Measurements from ENCODE around the gene SELENOH. TPM values are rescaled to one million over a fixed set of nuclear protein-coding genes. Genes with fewer than 3 reads are reported as not detected.
A peak's percentile ranks its signal among the peaks of the same experiment; 100 is the strongest.

Gene SELENOH
- total and polyA plus RNA-seq, 9 of the 15 experiments (the other 6 are each of a cell fraction or from before 2014, with no cell fraction given), result 16.6 to 299 (median 118) TPM

DNA sequence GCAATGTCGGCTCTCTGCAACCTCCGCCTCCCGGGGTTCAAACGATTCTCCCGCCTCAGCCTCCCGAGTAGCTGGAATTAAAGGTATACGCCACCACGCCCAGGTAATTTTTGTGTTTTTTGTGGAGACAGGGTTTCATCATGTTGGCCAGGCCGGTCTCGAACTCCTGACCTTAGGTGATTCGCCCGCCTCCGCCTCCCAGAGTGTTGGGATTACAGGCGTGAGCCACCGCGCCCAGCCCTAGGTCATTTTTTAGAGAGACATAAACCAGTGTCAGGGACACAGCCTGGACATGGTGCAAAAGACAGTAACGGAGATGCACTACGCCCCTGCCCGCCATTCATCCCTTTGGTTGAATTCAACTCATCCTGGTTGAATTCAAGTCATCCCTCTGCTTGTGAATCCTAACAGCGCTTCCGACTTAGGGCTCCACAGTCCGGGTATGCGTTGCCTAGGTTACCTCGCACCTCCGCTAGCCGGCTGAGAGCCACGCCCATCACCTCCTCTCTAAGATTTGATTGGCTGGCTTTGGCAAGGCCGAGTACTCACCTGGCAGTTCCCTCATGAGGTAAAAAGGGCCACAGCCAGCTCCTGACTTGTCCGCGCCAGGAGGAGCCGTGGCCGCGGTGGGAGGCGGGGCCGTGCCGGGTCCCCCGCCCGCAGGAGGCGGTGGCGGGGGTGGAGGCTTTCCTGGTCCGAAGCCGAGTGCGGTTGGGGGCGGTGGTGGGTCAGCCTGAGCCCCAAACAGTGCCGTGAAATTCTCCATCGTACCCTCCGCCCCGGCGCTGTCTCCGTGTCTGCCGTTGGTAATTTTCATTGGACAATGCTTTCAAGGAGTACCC, 29.7 kb upstream of the SELENOH start, which contains the start of gene MED19 (continued):
- TF ChIP-seq, protein P1, sequence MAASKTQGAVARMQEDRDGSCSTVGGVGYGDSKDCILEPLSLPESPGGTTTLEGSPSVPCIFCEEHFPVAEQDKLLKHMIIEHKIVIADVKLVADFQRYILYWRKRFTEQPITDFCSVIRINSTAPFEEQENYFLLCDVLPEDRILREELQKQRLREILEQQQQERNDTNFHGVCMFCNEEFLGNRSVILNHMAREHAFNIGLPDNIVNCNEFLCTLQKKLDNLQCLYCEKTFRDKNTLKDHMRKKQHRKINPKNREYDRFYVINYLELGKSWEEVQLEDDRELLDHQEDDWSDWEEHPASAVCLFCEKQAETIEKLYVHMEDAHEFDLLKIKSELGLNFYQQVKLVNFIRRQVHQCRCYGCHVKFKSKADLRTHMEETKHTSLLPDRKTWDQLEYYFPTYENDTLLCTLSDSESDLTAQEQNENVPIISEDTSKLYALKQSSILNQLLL (CRISPR knock-in tag; IDR thresholded peaks at IDR 0.05; ENCODE audit: borderline replicate concordance), result no peak
- TF ChIP-seq, protein P2, sequence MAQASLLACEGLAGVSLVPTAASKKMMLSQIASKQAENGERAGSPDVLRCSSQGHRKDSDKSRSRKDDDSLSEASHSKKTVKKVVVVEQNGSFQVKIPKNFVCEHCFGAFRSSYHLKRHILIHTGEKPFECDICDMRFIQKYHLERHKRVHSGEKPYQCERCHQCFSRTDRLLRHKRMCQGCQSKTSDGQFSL (CRISPR knock-in tag; IDR thresholded peaks at IDR 0.05), result peak; percentile 90
- TF ChIP-seq, protein P2 (tag; IDR thresholded peaks at IDR 0.05), result peak in 1 of 2 experiments; percentile 75; a peak in 1 of 4 replicates
- TF ChIP-seq RAD51 (IDR thresholded peaks at IDR 0.05; ENCODE audit: borderline replicate concordance, low read depth) (no peak), RB1 (IDR thresholded peaks at IDR 0.05; ENCODE audit: low read depth) (0 out of 2 replicates have a peak, but pooled peaks have one; percentile 19), CCNT2 (IDR thresholded peaks at IDR 0.05; ENCODE audit: borderline replicate concordance, extremely low read depth, insufficient read length, low read depth, low read length) (peak; percentile 53), MAZ (CRISPR knock-in tag; conservative IDR thresholded peaks at IDR 0.05 in 1 of 2, IDR thresholded peaks at IDR 0.05 in 1 of 2) (peak; percentile 64 to 80; a peak in 3 of 4 replicates), POLR2G (IDR thresholded peaks at IDR 0.05; ENCODE audit: low read depth, low read length) (peak; percentile 75), FOXJ2 (tag; IDR thresholded peaks at IDR 0.05) (no peak), PURB (CRISPR knock-in tag; IDR thresholded peaks at IDR 0.05; ENCODE audit: low read depth) (no peak), KLF13 (tag; IDR thresholded peaks at IDR 0.05; ENCODE audit: borderline replicate concordance, low read depth) (0 out of 2 replicates have a peak, but pooled peaks have one; percentile 25), NFATC3 (IDR thresholded peaks at IDR 0.05) (no peak), NEUROD1 (IDR thresholded peaks at IDR 0.05; ENCODE audit: borderline replicate concordance, low read depth, low read length, partially characterized antibody) (no peak), EWSR1 (IDR thresholded peaks at IDR 0.05; ENCODE audit: borderline replicate concordance, low read depth, partially characterized antibody) (no peak)
- TF ChIP-seq, protein P3, sequence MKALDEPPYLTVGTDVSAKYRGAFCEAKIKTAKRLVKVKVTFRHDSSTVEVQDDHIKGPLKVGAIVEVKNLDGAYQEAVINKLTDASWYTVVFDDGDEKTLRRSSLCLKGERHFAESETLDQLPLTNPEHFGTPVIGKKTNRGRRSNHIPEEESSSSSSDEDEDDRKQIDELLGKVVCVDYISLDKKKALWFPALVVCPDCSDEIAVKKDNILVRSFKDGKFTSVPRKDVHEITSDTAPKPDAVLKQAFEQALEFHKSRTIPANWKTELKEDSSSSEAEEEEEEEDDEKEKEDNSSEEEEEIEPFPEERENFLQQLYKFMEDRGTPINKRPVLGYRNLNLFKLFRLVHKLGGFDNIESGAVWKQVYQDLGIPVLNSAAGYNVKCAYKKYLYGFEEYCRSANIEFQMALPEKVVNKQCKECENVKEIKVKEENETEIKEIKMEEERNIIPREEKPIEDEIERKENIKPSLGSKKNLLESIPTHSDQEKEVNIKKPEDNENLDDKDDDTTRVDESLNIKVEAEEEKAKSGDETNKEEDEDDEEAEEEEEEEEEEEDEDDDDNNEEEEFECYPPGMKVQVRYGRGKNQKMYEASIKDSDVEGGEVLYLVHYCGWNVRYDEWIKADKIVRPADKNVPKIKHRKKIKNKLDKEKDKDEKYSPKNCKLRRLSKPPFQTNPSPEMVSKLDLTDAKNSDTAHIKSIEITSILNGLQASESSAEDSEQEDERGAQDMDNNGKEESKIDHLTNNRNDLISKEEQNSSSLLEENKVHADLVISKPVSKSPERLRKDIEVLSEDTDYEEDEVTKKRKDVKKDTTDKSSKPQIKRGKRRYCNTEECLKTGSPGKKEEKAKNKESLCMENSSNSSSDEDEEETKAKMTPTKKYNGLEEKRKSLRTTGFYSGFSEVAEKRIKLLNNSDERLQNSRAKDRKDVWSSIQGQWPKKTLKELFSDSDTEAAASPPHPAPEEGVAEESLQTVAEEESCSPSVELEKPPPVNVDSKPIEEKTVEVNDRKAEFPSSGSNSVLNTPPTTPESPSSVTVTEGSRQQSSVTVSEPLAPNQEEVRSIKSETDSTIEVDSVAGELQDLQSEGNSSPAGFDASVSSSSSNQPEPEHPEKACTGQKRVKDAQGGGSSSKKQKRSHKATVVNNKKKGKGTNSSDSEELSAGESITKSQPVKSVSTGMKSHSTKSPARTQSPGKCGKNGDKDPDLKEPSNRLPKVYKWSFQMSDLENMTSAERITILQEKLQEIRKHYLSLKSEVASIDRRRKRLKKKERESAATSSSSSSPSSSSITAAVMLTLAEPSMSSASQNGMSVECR (CRISPR knock-in tag; IDR thresholded peaks at IDR 0.05), result peak; percentile 85
- TF ChIP-seq, protein P4, sequence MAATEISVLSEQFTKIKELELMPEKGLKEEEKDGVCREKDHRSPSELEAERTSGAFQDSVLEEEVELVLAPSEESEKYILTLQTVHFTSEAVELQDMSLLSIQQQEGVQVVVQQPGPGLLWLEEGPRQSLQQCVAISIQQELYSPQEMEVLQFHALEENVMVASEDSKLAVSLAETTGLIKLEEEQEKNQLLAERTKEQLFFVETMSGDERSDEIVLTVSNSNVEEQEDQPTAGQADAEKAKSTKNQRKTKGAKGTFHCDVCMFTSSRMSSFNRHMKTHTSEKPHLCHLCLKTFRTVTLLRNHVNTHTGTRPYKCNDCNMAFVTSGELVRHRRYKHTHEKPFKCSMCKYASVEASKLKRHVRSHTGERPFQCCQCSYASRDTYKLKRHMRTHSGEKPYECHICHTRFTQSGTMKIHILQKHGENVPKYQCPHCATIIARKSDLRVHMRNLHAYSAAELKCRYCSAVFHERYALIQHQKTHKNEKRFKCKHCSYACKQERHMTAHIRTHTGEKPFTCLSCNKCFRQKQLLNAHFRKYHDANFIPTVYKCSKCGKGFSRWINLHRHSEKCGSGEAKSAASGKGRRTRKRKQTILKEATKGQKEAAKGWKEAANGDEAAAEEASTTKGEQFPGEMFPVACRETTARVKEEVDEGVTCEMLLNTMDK (IDR thresholded peaks at IDR 0.05; ENCODE audit: borderline replicate concordance, insufficient read depth, low read depth, low read length, poor library complexity, severe bottlenecking), result no peak

Measured in K562 (cell line).